WI38 (cell line): Measurements from ENCODE around the gene MED27.

Experiments used
- H3K4me3 ChIP-seq: 2 replicates; pipeline ENCODE4 v1.5.1; 2011; ENCODE audit warnings: low read depth, mild to moderate bottlenecking, control low read depth, low read length
- CTCF ChIP-seq: IDR thresholded peaks from 2 replicates; pipeline ENCODE4 v1.5.1; 2012; ENCODE audit warnings: low read depth, mild to moderate bottlenecking, control low read depth, low read length

MED27 gene

GRCh38 chr9:132079391-132080091, at the start of gene MED27:
Gene MED27, minus strand, starts transcription at chr9:132079867. Its CDS starts 23 bp downstream, at chr9:132079844.
- peak within 1 kb of the TSS; percentile 79 for H3K4me3 ChIP-seq
- no peak for TF ChIP-seq CTCF

- no peak for TF ChIP-seq CTCF
- no peak overlapping the region for H3K4me3 ChIP-seq
These were observed 48.3 kb upstream of the MED27 start for GRCh38 chr9:132127888-132128534.

GRCh38 chr9:132126680-132127236, 47.1 kb upstream of the MED27 start:
- no peak overlapping the region for H3K4me3 ChIP-seq
- TF ChIP-seq CTCF, result no peak

- no peak for TF ChIP-seq CTCF
- no peak overlapping the region for H3K4me3 ChIP-seq
These were observed 46.4 kb upstream of the MED27 start for GRCh38 chr9:132125944-132126679.

- no peak overlapping the region for H3K4me3 ChIP-seq
These were observed 45.7 kb upstream of the MED27 start for GRCh38 chr9:132125361-132125760.

GRCh38 chr9:132124800-132125199, 45.1 kb upstream of the MED27 start:
- no peak overlapping the region for H3K4me3 ChIP-seq
- no peak for TF ChIP-seq CTCF

More at GRCh38 chr9:132125361-132125760, 45.7 kb upstream of the MED27 start:
- no peak for TF ChIP-seq CTCF
